ENCODE measurements around the gene NLRP1. TPM values are rescaled to one million over a fixed set of nuclear protein-coding genes. Genes with fewer than 3 reads are reported as not detected.

Gene NLRP1
- total RNA-seq, 1 donor: 33.2 TPM

GRCh38 chr17:5571281-5571680, 13.0 kb downstream of the NLRP1 start:
- H3K4me3 ChIP-seq (ENCODE audit: low read depth, low read length): no peak overlapping the region
- DNase-seq (ENCODE audit: low read depth): no peak
- no peak for TF ChIP-seq CTCF (IDR thresholded peaks at IDR 0.05; ENCODE audit: insufficient read depth, low read depth, low read length)

- no peak for DNase-seq (ENCODE audit: low read depth)
- no peak for TF ChIP-seq CTCF (IDR thresholded peaks at IDR 0.05; ENCODE audit: insufficient read depth, low read depth, low read length)
- no peak overlapping the region for H3K4me3 ChIP-seq (ENCODE audit: low read depth, low read length)
Measured at GRCh38 chr17:5565808-5566207, 18.5 kb downstream of the NLRP1 start.

- TF ChIP-seq CTCF (IDR thresholded peaks at IDR 0.05; ENCODE audit: insufficient read depth, low read depth, low read length): no peak
- no peak for DNase-seq (ENCODE audit: low read depth)
- H3K4me3 ChIP-seq (ENCODE audit: low read depth, low read length): no peak overlapping the region
Measured at GRCh38 chr17:5563456-5563855, 20.9 kb downstream of the NLRP1 start.

- no peak for TF ChIP-seq CTCF (IDR thresholded peaks at IDR 0.05; ENCODE audit: insufficient read depth, low read depth, low read length)
- no peak overlapping the region for H3K4me3 ChIP-seq (ENCODE audit: low read depth, low read length)
- no peak for DNase-seq (ENCODE audit: low read depth)
Measured at GRCh38 chr17:5562661-5563360, 21.5 kb downstream of the NLRP1 start.

GRCh38 chr17:5561736-5562571, 22.4 kb downstream of the NLRP1 start:
- DNase-seq (ENCODE audit: low read depth): no peak
- H3K4me3 ChIP-seq (ENCODE audit: low read depth, low read length): no peak overlapping the region
- no peak for TF ChIP-seq CTCF (IDR thresholded peaks at IDR 0.05; ENCODE audit: insufficient read depth, low read depth, low read length)

- no peak overlapping the region for H3K4me3 ChIP-seq (ENCODE audit: low read depth, low read length)
- no peak for TF ChIP-seq CTCF (IDR thresholded peaks at IDR 0.05; ENCODE audit: insufficient read depth, low read depth, low read length)
- DNase-seq (ENCODE audit: low read depth): no peak
Measured at GRCh38 chr17:5560361-5560988, 23.8 kb downstream of the NLRP1 start.
